Ectodermal cell (in vitro differentiated cells): ENCODE measurements around the gene DBET. TPM values are rescaled to one million over a fixed set of nuclear protein-coding genes. Genes with fewer than 3 reads are reported as not detected.
"Not testable (repeated sequence)": the region's sequence is repeated elsewhere in the genome, so short reads cannot be mapped to it uniquely, and the experiment has no call there.

Source experiments
- H3K27ac ChIP-seq: 2 replicates; pipeline ENCODE4 v1.7.0; 2013; ENCODE audit warnings: mild to moderate bottlenecking, low read depth, low read length; ENCODE audit not compliant: insufficient read depth, poor library complexity, severe bottlenecking
- H3K27me3 ChIP-seq: 2 replicates; pipeline ENCODE4 v1.7.0; 2013; ENCODE audit warnings: mild to moderate bottlenecking, low read length; ENCODE audit not compliant: insufficient read depth, control insufficient read depth, poor library complexity, severe bottlenecking
- H3K36me3 ChIP-seq: one replicate; pipeline ENCODE4 v1.7.0; 2013; ENCODE audit warnings: low read length; ENCODE audit not compliant: control insufficient read depth, insufficient read depth
- H3K4me1 ChIP-seq: one replicate; pipeline ENCODE4 v1.7.0; 2013; ENCODE audit warnings: low read length; ENCODE audit not compliant: control insufficient read depth, insufficient read depth
- H3K4me3 ChIP-seq: 2 replicates; pipeline ENCODE4 v1.7.0; 2013; ENCODE audit warnings: low read depth, low read length, control low read depth; ENCODE audit not compliant: insufficient read depth
- H3K9me3 ChIP-seq: 2 replicates; pipeline ENCODE4 v1.7.0; 2013; ENCODE audit warnings: mild to moderate bottlenecking, low read length, moderate library complexity; ENCODE audit not compliant: control insufficient read depth
- WGBS, 2 experiments: methylation state at CpG; one replicate each; pipeline ENCODE4 v1.1.7; 2013; ENCODE audit warnings: missing lambda C conversion rate in 2 of 2; 5-methylcytosine and 5-hydroxymethylcytosine counted together
- polyA plus RNA-seq, 4 experiments: library from polyadenylated mRNA; stranded (reverse); fragments of 50-300 nt; gene quantifications; one replicate each; pipeline ENCODE4 v1.2.3, GENCODE V29; 2013

Gene DBET
- not detected for polyA plus RNA-seq (2013, experiment 1 of 4)
- polyA plus RNA-seq (2013, experiment 2 of 4) = not detected
- not detected for polyA plus RNA-seq (2013, experiment 3 of 4)
- polyA plus RNA-seq (2013, experiment 4 of 4) = not detected

DNA sequence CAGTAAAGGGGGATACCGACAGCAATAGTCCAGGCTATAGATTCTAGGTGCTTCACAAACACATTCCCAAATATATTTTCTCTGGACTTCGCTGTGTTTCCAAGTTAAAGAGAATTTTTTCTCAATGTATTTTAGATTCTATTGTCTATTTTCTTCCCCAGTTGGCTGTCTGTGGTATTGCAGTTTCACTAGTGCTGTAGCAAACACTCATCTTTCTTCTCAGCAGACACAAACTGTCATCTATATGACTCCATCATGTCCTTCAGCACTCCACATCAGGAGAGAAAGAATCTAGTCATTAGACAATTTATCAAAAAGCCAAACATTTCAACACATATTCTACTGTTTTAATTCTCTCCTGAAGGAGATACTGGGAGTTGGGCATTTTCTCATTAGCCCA is at the start of gene DBET:
Gene DBET, plus strand, starts transcription at position 161 of the 400 bp plus-strand sequence.
- WGBS, 2 experiments = no CpG with 5 or more reads among the region's 2 CpGs
- not testable (repeated sequence) for H3K36me3 ChIP-seq, H3K4me1 ChIP-seq, H3K9me3 ChIP-seq, H3K4me3 ChIP-seq, H3K27me3 ChIP-seq, H3K27ac ChIP-seq

DNA sequence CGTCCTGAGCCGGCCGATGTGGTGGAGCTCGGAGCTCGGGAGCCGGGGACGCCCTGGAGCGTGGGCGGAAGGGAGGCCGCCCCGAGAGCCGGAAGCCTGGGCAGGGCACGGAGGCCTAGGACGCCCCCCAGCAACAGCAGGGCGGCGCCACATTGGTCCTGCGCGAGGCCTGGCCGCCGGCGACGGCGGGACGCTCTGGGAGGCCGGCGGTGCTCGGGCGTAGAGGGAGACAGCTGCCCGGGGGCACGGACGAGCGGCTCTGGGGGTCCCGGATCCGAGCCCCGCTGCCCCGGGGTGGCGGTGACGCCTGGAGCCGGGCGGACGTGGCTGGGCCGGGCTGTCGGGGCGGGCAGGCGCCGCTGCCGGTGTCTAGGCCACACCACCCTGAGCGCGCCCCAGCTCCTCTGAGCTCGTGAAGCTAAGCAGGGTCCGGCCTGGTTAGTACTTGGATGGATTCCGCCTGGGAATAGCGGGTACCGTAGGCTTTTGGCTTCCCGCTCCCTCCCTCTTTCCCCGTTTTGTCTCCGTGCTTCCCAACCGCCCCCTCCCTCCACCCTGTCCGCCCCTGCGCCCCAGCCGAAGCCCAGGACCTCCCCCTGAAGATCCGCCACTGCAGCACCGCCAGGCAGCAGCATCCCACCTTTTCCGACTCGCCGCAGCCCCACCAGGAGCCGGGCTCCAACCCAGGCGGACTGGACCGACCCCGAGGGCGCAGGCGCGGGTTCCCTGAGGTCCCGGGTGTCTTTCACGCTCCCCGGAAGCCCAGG is 49.3 kb upstream of the DBET start:
- H3K36me3 ChIP-seq = no peaks in the 10 kb centered on the region
- H3K9me3 ChIP-seq = peaks cover 6% of the 10 kb centered on the region
- WGBS, 2 experiments = 74 to 75% methylated on average over 76 of the region's 76 CpGs
- no peak overlapping the region for H3K27ac ChIP-seq
- H3K4me3 ChIP-seq = no peak overlapping the region
- H3K27me3 ChIP-seq = peaks cover 25% of the 10 kb centered on the region
- no peaks in the 10 kb centered on the region for H3K4me1 ChIP-seq

DNA sequence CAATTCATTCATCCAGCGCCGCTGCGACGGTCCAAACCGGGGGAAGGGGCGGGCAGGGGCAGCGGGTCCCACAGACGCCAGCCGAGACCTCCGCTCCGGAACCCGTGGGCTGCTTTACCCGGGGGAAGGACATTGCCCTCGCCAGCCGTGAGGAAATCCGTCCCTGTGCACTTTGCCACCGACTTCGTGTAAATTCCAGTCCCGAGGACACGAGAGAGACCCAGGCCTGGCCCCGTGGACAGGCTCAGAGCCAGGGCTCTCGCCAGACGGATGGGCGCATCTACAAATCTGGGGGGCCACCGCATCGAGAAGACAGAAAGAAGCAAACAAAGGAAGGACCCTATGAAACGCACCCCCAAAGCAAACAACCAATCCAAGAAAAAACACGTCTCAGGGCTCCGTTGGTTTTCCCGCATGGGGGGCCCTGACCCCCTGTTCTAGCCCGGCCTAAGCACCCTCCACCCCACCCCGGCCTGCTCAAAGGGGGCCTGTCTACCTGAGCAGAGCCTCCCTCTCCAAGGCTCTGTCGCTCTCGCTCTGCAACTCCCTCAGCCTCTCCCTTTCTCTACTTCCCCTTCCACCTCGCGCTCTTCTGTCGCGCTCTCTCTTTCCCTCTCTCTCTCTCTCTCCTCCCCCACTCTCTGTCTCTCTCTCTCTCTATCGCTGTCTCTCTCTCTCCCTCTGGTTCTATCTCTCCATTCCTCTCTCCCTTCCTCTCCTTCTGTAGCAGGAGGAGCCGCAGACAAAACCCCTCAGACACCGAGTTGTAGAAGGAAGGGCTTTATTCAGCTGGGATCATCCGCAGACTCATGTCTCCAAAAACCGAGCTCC is 48.5 kb upstream of the DBET start:
- Histone ChIP-seq H3K4me3 (no peak overlapping the region), H3K4me1 (no peaks in the 10 kb centered on the region), H3K36me3 (no peaks in the 10 kb centered on the region), H3K27me3 (peaks cover 25% of the 10 kb centered on the region), H3K27ac (no peak overlapping the region), H3K9me3 (peaks cover 6% of the 10 kb centered on the region)
- WGBS, 2 experiments = 79 to 81% methylated on average over 43 of the region's 43 CpGs

DNA sequence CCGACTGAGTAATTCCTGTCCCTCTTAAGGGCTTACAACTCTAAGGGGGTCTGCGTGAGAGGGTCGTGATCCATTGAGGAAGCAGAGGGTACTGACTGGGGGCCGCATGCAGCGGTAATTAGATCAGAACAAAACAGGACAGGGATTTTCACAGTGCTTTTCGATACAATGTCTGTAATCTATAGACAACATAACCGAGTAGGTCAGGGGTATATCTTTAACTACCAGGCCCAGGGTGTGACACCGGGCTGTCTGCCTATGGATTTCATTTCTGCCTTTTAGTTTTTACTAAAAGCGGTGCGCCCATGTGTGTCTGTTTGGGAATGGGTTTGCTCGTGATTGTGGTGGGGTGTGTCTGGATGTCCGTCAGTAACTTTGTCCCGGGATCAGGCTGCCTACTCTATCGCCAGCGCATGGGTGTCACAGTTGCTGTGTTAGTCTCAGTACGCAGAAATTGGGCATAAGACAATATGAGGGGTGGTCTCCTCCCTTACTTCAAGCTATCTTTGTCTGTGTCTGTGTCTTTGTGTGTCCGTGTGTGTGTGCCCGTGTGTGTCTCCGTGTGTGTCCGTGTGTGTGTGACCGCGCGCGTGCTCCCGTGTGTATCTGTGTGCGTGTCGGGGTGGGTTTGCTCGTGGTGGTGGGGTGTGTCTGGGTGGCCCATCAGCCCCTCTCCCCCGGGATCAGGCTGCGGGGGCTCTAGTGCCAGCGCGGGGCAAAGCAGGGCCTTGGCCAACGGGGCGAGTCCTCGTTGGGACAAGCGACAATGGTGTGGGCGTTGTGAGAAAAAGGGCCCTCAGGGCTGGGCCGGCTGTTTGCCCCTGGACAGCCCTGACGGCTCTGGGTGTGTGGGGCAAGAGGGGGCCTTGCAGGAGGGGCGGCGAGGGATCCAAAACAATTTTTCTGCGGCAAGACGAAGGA is 47.7 kb upstream of the DBET start:
- H3K27me3 ChIP-seq = peaks cover 25% of the 10 kb centered on the region
- no peak overlapping the region for H3K27ac ChIP-seq
- 86 to 88% methylated on average over 43 of the region's 43 CpGs for WGBS, 2 experiments
- H3K4me3 ChIP-seq = no peak overlapping the region
- no peaks in the 10 kb centered on the region for H3K36me3 ChIP-seq
- no peaks in the 10 kb centered on the region for H3K4me1 ChIP-seq
- H3K9me3 ChIP-seq = peaks cover 6% of the 10 kb centered on the region

DNA sequence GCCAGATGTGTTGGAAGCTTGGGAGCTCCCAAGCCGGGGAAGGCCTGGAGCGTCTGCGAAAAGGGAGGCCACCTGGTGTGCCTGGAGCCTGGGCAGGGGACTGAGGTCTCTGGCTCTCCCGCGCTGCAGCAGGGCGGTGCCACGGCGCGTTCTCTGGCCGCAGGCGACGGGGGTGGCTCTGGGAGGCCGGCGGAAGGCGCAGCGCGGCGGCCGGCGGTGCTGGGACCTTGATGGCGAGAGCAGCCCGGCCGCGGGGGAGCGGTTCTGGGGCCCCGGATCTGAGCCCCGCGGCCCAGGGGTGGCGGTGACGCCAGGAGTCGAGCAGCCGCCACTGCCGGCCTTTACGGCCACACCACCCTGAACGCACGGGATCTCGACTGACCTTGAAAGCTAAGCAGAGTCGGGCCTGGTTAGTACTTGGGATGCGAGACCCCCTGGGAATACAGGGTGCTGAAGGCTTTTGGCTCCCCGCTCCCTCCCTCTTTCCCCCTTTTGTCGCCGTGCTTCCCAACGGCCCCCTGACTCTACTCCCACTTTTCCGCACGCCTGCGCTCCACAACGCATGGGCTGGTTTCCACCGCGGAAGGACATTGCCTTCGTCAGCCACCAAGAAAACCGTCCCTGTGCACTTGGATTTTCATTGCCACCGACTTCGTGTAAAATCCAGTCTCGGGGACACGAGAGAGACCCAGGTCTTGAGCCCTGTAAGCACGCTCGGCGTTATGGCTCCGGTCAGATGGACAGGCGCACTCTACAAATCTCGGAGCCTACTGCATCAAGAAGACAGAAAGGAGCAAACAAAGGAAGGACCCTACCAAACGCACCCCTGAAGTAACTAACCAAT is 46.7 kb upstream of the DBET start:
- Histone ChIP-seq H3K36me3 (no peaks in the 10 kb centered on the region), H3K4me3 (no peak overlapping the region), H3K4me1 (no peaks in the 10 kb centered on the region), H3K27me3 (peaks cover 25% of the 10 kb centered on the region), H3K9me3 (peaks cover 6% of the 10 kb centered on the region), H3K27ac (no peak overlapping the region)
- 85 to 90% methylated on average over 62 of the region's 62 CpGs for WGBS, 2 experiments

DNA sequence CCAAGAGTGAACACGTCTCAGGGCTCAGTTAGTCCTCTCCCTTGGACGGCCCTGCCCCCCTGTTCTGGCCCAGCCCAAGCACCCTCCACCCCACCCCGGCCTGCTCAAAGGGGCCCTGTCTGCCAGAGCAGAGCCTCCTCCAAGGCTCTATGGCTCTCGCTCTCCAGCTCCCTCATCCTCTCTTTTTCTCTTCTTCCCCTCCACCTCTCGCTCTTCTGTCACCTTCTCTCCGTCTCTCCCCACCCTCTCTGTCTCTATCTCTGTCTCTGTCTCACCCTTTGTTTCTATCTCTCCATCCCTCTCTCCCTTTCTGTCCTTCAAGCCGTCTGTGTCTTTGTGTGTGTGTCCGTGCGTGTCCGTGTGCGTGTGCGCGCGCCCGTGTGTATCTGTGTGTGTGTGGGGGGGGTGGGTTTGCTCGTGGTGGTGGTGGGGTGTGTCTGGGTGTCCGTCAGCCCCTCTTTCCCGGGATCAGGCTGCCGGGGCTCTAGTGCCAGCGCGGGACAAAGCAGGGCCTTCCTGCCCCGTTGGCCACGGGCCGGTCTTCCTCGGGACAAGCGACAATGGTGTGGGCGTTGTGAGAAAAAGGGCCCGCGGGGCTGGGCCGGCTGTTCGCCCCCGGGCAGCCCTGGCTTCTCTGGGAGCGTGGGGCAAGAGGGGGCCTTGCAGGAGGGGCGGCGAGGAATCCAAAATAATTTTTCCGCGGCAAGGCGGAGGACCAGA is 45.9 kb upstream of the DBET start:
- Histone ChIP-seq H3K4me3 (no peak overlapping the region), H3K27ac (no peak overlapping the region), H3K9me3 (peaks cover 6% of the 10 kb centered on the region), H3K4me1 (no peaks in the 10 kb centered on the region), H3K36me3 (no peaks in the 10 kb centered on the region), H3K27me3 (peaks cover 25% of the 10 kb centered on the region)
- 80 to 83% methylated on average over 37 to 38 of the region's 38 CpGs for WGBS, 2 experiments

DNA sequence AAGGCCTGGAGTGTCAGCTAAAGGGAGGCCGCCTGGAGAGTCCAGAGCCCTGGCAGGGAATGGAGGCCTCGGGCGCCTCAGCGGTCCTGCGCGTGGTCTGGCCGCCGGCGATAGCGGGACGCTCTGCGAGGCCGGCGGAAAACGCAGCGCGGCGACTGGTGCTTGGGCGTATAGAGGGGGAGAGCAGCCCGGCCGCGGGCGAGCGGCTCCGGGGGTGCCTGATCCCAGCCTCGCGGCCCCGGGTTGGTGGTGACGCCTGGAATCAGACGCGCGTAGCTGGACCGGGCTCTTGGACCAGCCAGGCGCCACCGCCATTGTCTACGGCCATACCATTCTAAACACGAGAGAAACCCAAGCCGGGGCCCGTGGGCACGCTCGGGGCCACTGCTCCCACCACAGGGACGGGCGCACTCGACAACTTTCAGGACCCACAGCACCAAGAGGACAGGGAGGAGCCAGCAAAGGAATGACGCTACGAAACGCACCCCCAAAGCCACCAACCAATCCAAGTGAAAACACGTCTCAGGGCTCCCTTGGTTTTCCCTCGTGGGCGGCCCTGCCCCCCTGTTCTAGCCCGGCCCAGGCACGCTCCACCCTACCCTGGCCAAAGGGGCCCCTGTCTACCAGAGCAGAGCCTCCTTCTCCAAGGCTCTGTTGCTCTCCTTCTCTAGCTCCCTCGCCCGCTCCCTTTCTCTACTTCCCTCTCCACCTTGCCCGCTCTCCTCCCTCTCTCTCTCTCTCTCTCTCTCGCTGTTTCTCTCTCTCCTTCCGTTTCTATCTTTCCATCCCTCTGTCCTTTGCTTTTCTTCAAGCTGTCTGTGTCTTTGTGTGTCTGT is 45.1 kb upstream of the DBET start:
- Histone ChIP-seq H3K36me3 (no peaks in the 10 kb centered on the region), H3K4me3 (no peak overlapping the region), H3K27ac (no peak overlapping the region), H3K27me3 (peaks cover 25% of the 10 kb centered on the region), H3K9me3 (peaks cover 6% of the 10 kb centered on the region), H3K4me1 (no peaks in the 10 kb centered on the region)
- 87 to 88% methylated on average over 55 to 56 of the region's 57 CpGs for WGBS, 2 experiments

DNA sequence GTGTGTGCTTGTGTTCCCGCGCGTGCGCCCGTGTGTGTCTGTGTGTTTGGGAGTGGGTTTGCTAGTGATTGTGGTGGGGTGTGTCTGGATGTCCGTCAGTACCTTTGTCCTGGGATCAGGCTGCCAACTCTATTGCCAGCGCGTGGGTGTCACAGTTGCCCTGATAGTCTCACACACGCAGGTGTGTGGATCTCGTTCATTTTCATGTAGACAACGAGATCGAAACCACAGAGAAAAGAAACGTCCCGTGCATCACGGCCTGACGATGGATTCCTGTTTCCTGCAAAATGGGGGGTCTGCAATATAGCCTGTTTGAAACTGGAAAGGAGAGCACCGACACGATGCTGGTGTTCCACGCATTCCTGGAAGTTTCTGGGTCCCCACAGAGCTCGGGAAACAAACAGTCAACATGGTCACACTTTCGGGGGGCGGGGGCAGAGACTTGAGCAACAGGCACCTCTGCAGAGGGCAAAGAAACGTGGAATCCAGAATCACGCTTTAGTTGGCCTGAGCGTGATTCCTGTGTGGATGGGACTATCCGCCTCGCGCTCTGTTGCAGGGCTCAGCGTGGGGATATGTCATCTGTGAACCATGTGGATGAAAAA is 44.3 kb upstream of the DBET start:
- H3K27me3 ChIP-seq = peaks cover 25% of the 10 kb centered on the region
- H3K9me3 ChIP-seq, H3K27ac ChIP-seq, H3K4me3 ChIP-seq, H3K36me3 ChIP-seq, H3K4me1 ChIP-seq: not testable (repeated sequence)
- WGBS, 2 experiments = 82 to 85% methylated on average over 26 of the region's 29 CpGs
